GM12892 (cell line): Measurements from ENCODE around the gene PRKCH.

Experiments
- POLR2AphosphoS5 ChIP-seq: IDR thresholded peaks from 2 replicates; pipeline ENCODE4 v1.6.1; 2011; ENCODE audit warnings: low read depth, low read length, control low read depth
- TAF1 ChIP-seq: IDR thresholded peaks from 2 replicates; pipeline ENCODE4 v1.6.1; 2011; ENCODE audit warnings: low read depth, mild to moderate bottlenecking, control low read depth, low read length, borderline replicate concordance

DNA sequence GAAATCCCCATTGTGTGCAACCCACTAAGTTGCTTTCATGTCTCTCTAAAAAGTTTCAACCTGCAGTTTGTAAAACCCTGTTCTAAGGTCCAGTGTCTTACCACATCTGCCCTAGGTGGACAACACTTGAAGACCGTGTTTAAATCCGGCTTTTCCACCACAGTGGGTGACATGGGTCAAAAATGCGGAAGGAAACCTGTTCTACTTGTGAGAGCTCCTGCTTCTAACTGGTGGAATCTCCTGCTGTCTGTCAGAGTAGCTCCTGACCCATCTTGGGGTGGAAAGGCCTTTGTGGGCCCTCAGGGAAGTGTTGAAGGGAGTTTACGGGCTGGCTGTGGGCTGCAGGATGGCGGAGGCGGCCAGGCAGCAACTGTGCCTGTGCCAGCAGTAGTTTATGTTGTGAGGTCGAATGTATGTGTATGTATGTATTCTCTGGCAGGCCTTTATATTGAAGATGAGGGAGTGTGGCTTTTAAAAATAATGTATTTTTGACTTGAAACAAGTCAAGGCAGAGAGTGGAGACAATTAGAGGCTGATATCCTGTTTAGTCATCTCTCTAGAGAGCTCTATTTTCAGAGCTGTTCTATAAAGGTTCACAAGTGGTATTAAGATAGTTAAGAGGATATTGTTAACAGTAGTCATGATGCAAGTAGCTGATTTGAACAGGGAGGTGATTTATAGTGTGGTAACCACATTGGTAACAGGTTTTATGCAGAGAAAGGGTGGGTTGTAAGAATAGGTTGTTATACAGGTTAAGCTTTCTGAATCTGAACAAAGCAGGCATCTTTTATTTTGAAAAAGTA lies 67.0 kb downstream of the PRKCH start:
- TF ChIP-seq POLR2AphosphoS5 (no peak), TAF1 (no peak)
